Common myeloid progenitor, CD34-positive (primary cell): ENCODE results near the gene DUSP1.

Experiments used
- CTCF ChIA-PET: fragments of 350-600 bp; sonication (Branson Sonifier 250); formaldehyde crosslinking; loops from one replicate; lab custom pipeline; 2021; ENCODE audit warnings: antibody characterized with exemption; lab: Charles Lee
- POLR2A ChIA-PET: fragments of 350-600 bp; sonication (Branson Sonifier 250); formaldehyde crosslinking; loops from one replicate; lab custom pipeline; 2021; ENCODE audit warnings: antibody characterized with exemption; lab: Charles Lee
- DNase-seq, 3 donors: peaks; one replicate each; pipeline versions ENCODE4 v3.0.0 to v3.0.0-alpha.2; 2013
- H3K27ac ChIP-seq, 2 experiments: 1 replicate in 1 of 2; 2 replicates in 1 of 2; pipeline ENCODE4 v1.7.0; 2013; ENCODE audit warnings: inconsistent platforms in 2 of 2, low read length in 2 of 2, mild to moderate bottlenecking in 2 of 2, low read depth in 1 of 2, moderate library complexity in 1 of 2; ENCODE audit not compliant: severe bottlenecking in 2 of 2, insufficient read depth in 1 of 2, poor library complexity in 1 of 2
- H3K27me3 ChIP-seq, 5 experiments: replicated peaks in 2 of 5; 1 replicate in 3 of 5; 2 replicates in 2 of 5; pipeline versions ENCODE4 v1.6.1 to v1.7.0; 2013; ENCODE audit warnings: low read length in 4 of 5, mild to moderate bottlenecking in 2 of 5, moderate library complexity in 2 of 5, inconsistent platforms in 1 of 5; ENCODE audit not compliant: insufficient read depth in 5 of 5, control insufficient read depth in 4 of 5
- H3K36me3 ChIP-seq, 4 experiments: 1 replicate in 2 of 4; 2 replicates in 2 of 4; pipeline versions ENCODE4 v1.6.1 to v1.7.0; 2013; ENCODE audit warnings: low read length in 3 of 4, control low read depth in 1 of 4, mild to moderate bottlenecking in 1 of 4; ENCODE audit not compliant: control insufficient read depth in 4 of 4, insufficient read depth in 4 of 4
- H3K4me1 ChIP-seq, 4 experiments: 1 replicate in 3 of 4; 2 replicates in 1 of 4; pipeline versions ENCODE4 v1.6.1 to v1.7.1; 2013; ENCODE audit warnings: low read length in 3 of 4, mild to moderate bottlenecking in 3 of 4, control low read depth in 1 of 4, inconsistent platforms in 1 of 4, moderate library complexity in 1 of 4; ENCODE audit not compliant: control insufficient read depth in 4 of 4, insufficient read depth in 4 of 4; ENCODE audit errors: control extremely low read depth in 1 of 4
- H3K4me3 ChIP-seq, 7 experiments: 1 replicate in 4 of 7; 2 replicates in 3 of 7; pipeline versions ENCODE4 v1.5.1 to v1.7.0; 2013; ENCODE audit warnings: mild to moderate bottlenecking in 7 of 7, low read length in 6 of 7, moderate library complexity in 6 of 7, inconsistent platforms in 2 of 7, low read depth in 2 of 7, control low read depth in 1 of 7; ENCODE audit not compliant: insufficient read depth in 4 of 7, control insufficient read depth in 1 of 7; ENCODE audit errors: extremely low read depth in 1 of 7
- H3K9me3 ChIP-seq, 5 experiments: 1 replicate in 4 of 5; 2 replicates in 1 of 5; pipeline versions ENCODE4 v1.6.1 to v1.7.1; 2013; ENCODE audit warnings: low read length in 4 of 5, mild to moderate bottlenecking in 2 of 5, inconsistent platforms in 1 of 5, low read depth in 1 of 5, moderate library complexity in 1 of 5; ENCODE audit not compliant: control insufficient read depth in 4 of 5, insufficient read depth in 2 of 5; ENCODE audit errors: control extremely low read depth in 1 of 5
- WGBS: methylation state at CpG from one replicate; pipeline ENCODE4 v1.1.5; 2013; ENCODE audit not compliant: insufficient coverage; 5-methylcytosine and 5-hydroxymethylcytosine counted together

DUSP1 gene

GRCh38 chr5:172758834-172759149 is 12.2 kb downstream of the DUSP1 start:
- peaks cover 0 to 5% (median 1%) of the 10 kb centered on the region in 4 experiments for H3K4me1 ChIP-seq
- no peak overlapping the region for H3K27ac ChIP-seq
- ChIA-PET POLR2A (no interaction called here), CTCF (interaction anchor here (1.3 to 1.7 kb wide), 3 partner anchors 44 to 173 kb away, joined by 3 to 4 read pairs (median 4); no protein-coding TSS in a partner anchor)
- peaks cover 0 to 9% (median 0%) of the 10 kb centered on the region in 5 experiments for H3K9me3 ChIP-seq
- WGBS = 98% methylated on average over 4 of the region's 6 CpGs
- no peaks in the 10 kb centered on the region for H3K27me3 ChIP-seq
- no peaks in the 10 kb centered on the region for H3K36me3 ChIP-seq
- no peak overlapping the region for H3K4me3 ChIP-seq
- no peak for DNase-seq

DNA sequence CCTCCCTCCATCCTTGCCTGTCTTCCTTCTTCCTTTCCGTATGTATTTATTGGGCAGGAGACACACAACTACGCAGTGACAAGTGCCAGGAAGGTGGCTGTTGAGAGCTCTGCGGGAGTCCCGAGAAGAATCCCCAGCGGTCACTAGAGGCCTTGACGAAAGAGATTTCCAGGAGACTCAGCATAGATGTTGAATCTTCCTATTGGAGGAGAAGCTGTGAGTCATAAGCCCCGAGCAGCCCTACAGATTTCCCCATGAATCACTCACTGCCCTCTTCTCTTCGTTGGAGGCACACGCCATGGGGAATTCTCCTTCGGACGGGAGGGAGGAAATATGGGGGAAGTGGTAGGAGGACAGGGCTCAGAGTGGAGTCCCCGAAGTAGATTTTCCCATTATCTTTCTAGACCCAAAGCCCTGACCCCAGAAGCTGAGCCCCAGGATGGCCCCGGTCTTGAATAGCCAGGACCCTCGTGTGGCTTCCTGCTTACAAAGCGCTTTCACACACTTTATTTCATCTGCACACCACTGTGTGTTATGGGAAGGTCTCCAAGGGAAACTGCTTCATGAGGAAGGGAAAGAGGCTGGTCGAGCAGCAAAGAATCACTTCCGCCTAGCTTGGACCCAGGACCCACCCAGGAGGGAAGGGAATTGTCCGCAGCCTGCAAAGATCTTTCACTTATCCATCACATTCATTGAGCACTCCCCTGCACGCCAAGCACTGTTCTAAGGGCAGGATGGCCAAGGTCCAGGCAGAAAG is 12.7 kb downstream of the DUSP1 start:
- H3K27me3 ChIP-seq = no peaks in the 10 kb centered on the region
- H3K4me1 ChIP-seq = peaks cover 0 to 1% (median under 1%) of the 10 kb centered on the region in 4 experiments
- no peak overlapping the region for H3K27ac ChIP-seq
- H3K9me3 ChIP-seq = peaks cover 0 to 9% (median 0%) of the 10 kb centered on the region in 5 experiments
- ChIA-PET POLR2A (no interaction called here), CTCF (interaction anchor here (1.1 to 1.3 kb wide), 2 partner anchors 43 to 174 kb away, joined by 3 to 4 read pairs; no protein-coding TSS in a partner anchor)
- no peak for DNase-seq
- WGBS = 86% methylated on average over 13 of the region's 19 CpGs
- H3K36me3 ChIP-seq = no peaks in the 10 kb centered on the region
- no peak overlapping the region for H3K4me3 ChIP-seq

GRCh38 chr5:172757394-172758010 is 13.5 kb downstream of the DUSP1 start:
- no peak overlapping the region for H3K27ac ChIP-seq
- WGBS = 90% methylated on average over 8 of the region's 9 CpGs
- peaks cover 0 to 9% (median 0%) of the 10 kb centered on the region in 5 experiments for H3K9me3 ChIP-seq
- H3K27me3 ChIP-seq = no peaks in the 10 kb centered on the region
- DNase-seq = no peak
- ChIA-PET POLR2A (no interaction called here), CTCF (interaction anchor here (1.1 kb wide), 1 partner anchor 43 kb away, joined by 3 read pairs; no protein-coding TSS in a partner anchor)
- no peaks in the 10 kb centered on the region for H3K36me3 ChIP-seq
- peaks cover 0 to 7% (median 4%) of the 10 kb centered on the region in 4 experiments for H3K4me1 ChIP-seq
- H3K4me3 ChIP-seq = no peak overlapping the region

GRCh38 chr5:172756764-172757393 is 14.1 kb downstream of the DUSP1 start:
- peaks cover 0 to 9% (median 0%) of the 10 kb centered on the region in 5 experiments for H3K9me3 ChIP-seq
- H3K4me3 ChIP-seq = no peak overlapping the region
- DNase-seq = no peak
- H3K27me3 ChIP-seq = no peaks in the 10 kb centered on the region
- no peak overlapping the region for H3K27ac ChIP-seq
- WGBS = 100% methylated on average over 6 of the region's 10 CpGs
- ChIA-PET CTCF (interaction anchor here (2.8 kb wide), 1 partner anchor 8 kb away, joined by 18 read pairs; no protein-coding TSS in a partner anchor), POLR2A (no interaction called here)
- H3K4me1 ChIP-seq = peaks cover 0 to 14% (median 11%) of the 10 kb centered on the region in 4 experiments
- no peaks in the 10 kb centered on the region for H3K36me3 ChIP-seq

DNA sequence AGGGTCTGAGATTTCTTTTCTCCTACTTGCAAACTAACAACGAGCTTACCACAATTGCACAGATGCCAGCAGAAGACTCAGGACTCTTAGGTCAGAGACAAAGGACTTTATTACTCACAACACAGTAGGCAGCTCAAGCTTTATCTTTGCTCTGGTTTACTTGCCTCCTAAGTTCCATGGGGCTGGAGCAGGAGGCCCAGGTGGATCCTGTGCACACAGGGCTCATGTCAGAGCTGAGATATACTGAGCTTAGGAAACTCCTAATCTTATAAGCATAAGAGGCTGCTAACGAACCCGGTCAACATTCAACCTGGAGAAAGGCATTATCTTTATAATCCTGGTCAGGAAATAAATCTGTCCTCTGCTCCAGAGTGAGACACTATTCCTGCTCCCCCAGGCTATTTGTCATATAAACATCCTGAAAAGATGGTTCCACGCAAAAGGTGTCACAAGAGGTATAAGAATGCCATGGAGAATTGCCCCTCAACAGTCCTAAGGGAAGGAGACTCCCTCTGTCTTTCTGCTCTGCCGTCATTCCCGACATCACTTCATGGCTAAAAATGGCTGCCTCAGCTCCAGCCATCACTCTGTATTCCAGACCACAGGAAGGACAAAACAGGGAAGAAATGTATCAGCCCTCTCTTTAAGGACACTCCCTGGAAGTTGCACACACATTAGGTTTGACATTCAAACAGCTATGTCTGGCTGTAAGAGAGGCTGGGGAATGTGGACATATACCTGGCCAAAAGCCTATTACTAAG is 16.2 kb downstream of the DUSP1 start:
- Histone ChIP-seq H3K27me3 (no peaks in the 10 kb centered on the region), H3K4me3 (no peak overlapping the region), H3K27ac (no peak overlapping the region), H3K9me3 (peaks cover 0 to 2% (median 0%) of the 10 kb centered on the region in 5 experiments), H3K36me3 (no peaks in the 10 kb centered on the region), H3K4me1 (peaks cover 0 to 29% (median 27%) of the 10 kb centered on the region in 4 experiments)
- no peak for DNase-seq
- 97% methylated on average over 6 of the region's 6 CpGs for WGBS
- ChIA-PET CTCF (interaction anchor here (0.7 to 3.7 kb wide), 7 partner anchors 10 to 179 kb away, joined by 3 to 19 read pairs (median 9); partner anchors contain the start of gene DUSP1), POLR2A (interaction anchor here (0.6 to 1.4 kb wide), 2 partner anchors 10 to 17 kb away, joined by 3 to 5 read pairs; no protein-coding TSS in a partner anchor)

DNA sequence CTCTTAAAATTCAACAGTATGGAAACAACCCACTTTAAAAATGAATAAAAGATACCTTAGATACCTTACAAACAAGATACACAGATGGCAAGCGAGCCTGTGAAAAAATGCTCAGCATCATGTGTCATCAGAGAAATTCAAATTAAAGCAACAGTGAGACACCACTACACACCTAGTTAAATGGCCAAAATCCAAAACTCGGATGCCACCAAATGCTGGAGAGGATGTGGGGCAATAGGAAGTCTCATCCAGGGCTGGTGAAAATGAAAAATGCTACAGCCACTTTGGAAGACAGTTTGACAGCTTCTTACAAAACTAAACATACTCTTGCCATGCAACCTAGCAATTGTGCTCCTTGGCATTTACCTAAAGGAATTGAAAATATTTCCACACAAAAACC is 17.9 kb downstream of the DUSP1 start:
- POLR2A ChIA-PET = interaction anchor here (1.1 to 1.9 kb wide), 3 partner anchors 12 to 29 kb away, joined by 4 to 9 read pairs (median 4); partner anchors contain the start of gene DUSP1

More for the DNA sequence above, 17.9 kb downstream of the DUSP1 start:
- CTCF ChIA-PET = interaction anchor here (0.8 to 3.7 kb wide), 7 partner anchors 10 to 178 kb away, joined by 3 to 19 read pairs (median 4); partner anchors contain the start of gene DUSP1
- H3K4me3 ChIP-seq = no peak overlapping the region
- peaks cover 0 to 29% (median 27%) of the 10 kb centered on the region in 4 experiments for H3K4me1 ChIP-seq
- 100% methylated on average over 1 of the region's 2 CpGs for WGBS
- DNase-seq = no peak
- H3K27ac ChIP-seq = no peak overlapping the region
- H3K36me3 ChIP-seq = no peaks in the 10 kb centered on the region
- H3K9me3 ChIP-seq = peaks cover 0 to under 1% (median 0%) of the 10 kb centered on the region in 5 experiments
- no peaks in the 10 kb centered on the region for H3K27me3 ChIP-seq
